SKM-1 treated with dmso at 0.1 percent for 144 hours (cell line): ENCODE data around the gene LYZL4.

Experiments
- DNase-seq: peaks from one replicate; lab custom pipeline; 2025; ENCODE audit not compliant: unreplicated experiment; lab: John Stamatoyannopoulos, UW

LYZL4 gene

GRCh38 chr3:42375121-42375800 is 35.1 kb downstream of the LYZL4 start:
- peak; percentile 92 for DNase-seq

GRCh38 chr3:42371776-42372175 is 38.6 kb downstream of the LYZL4 start:
- DNase-seq: no peak

GRCh38 chr3:42369832-42370231 is 40.6 kb downstream of the LYZL4 start:
- no peak for DNase-seq

GRCh38 chr3:42369304-42369703 is 41.1 kb downstream of the LYZL4 start:
- DNase-seq: peak; percentile 1

- DNase-seq: no peak
Observed at GRCh38 chr3:42368861-42369260, 41.5 kb downstream of the LYZL4 start.

- no peak for DNase-seq
Observed at GRCh38 chr3:42367903-42368302, 42.5 kb downstream of the LYZL4 start.

- DNase-seq: no peak
Observed at GRCh38 chr3:42366550-42366949, 43.9 kb downstream of the LYZL4 start.

GRCh38 chr3:42357335-42357734 is 53.1 kb downstream of the LYZL4 start:
- no peak for DNase-seq

- no peak for DNase-seq
Observed at GRCh38 chr3:42355612-42356011, 54.8 kb downstream of the LYZL4 start.

GRCh38 chr3:42353631-42354030 is 56.8 kb downstream of the LYZL4 start:
- DNase-seq: no peak

- DNase-seq: no peak
Observed at GRCh38 chr3:42351207-42351606, 59.2 kb downstream of the LYZL4 start.

GRCh38 chr3:42349765-42350594 is 60.4 kb downstream of the LYZL4 start:
- DNase-seq: no peak

- no peak for DNase-seq
Observed at GRCh38 chr3:42347928-42348327, 62.5 kb downstream of the LYZL4 start.
